Neural cell (in vitro differentiated cells): ENCODE data around the gene RARS2. TPM values are rescaled to one million over a fixed set of nuclear protein-coding genes. Genes with fewer than 3 reads are reported as not detected.

ENCODE experiments used
- H2AFZ ChIP-seq: fragments of 200-600, 300-800 bp; sonication (generic), shearing (Covaris generic); 2 replicates; pipeline ENCODE4 v1.6.0; 2014; ENCODE audit warnings: low read depth, mild to moderate bottlenecking, antibody characterized with exemption, low read length, moderate library complexity
- H3F3A ChIP-seq: fragments of 200-600 bp; shearing (Covaris generic); 2 replicates; pipeline ENCODE4 v1.6.1; 2016; ENCODE audit warnings: mild to moderate bottlenecking, moderate library complexity, mixed read lengths, antibody characterized with exemption, low read length; ENCODE audit not compliant: insufficient read depth, poor library complexity, severe bottlenecking
- H3K27ac ChIP-seq: fragments of 200-600, 300-800 bp; sonication (generic), shearing (Covaris generic); 2 replicates; pipeline ENCODE4 v1.5.1; 2014; ENCODE audit warnings: mild to moderate bottlenecking, low read length, moderate library complexity
- H3K27me3 ChIP-seq: fragments of 300-800, 200-600 bp; sonication (generic), shearing (Covaris generic); 2 replicates; pipeline ENCODE4 v1.6.0; 2014; ENCODE audit warnings: mild to moderate bottlenecking, low read depth, low read length, moderate library complexity; ENCODE audit not compliant: insufficient read depth
- H3K36me3 ChIP-seq: fragments of 300-800, 200-600 bp; sonication (generic), shearing (Covaris generic); 2 replicates; pipeline ENCODE4 v1.5.1; 2014; ENCODE audit warnings: mild to moderate bottlenecking, antibody characterized with exemption, low read length, moderate library complexity; ENCODE audit not compliant: insufficient read depth
- H3K4me2 ChIP-seq: fragments of 300-800, 200-600 bp; sonication (generic), shearing (Covaris generic); 2 replicates; pipeline ENCODE4 v1.6.0; 2014; ENCODE audit warnings: mild to moderate bottlenecking, low read length
- H3K4me3 ChIP-seq: fragments of 300-800, 200-600 bp; sonication (generic), shearing (Covaris generic); 2 replicates; pipeline ENCODE4 v1.5.1; 2014; ENCODE audit warnings: mild to moderate bottlenecking, low read length, moderate library complexity
- H3K79me2 ChIP-seq: fragments of 200-600 bp; shearing (Covaris generic); replicated peaks from 2 replicates; pipeline ENCODE4 v1.6.0; 2014; ENCODE audit warnings: mild to moderate bottlenecking, low read length, moderate library complexity; ENCODE audit not compliant: insufficient read depth
- H3K9ac ChIP-seq: fragments of 300-800, 200-600 bp; sonication (generic), shearing (Covaris generic); 2 replicates; pipeline ENCODE4 v1.6.1; 2016; ENCODE audit warnings: mild to moderate bottlenecking, low read length, mixed read lengths
- H3K9me2 ChIP-seq: fragments of 200-600 bp; shearing (Covaris generic); 2 replicates; pipeline ENCODE4 v1.6.1; 2016; ENCODE audit warnings: mild to moderate bottlenecking, low read length, mixed read lengths; ENCODE audit not compliant: insufficient read depth
- H3K9me3 ChIP-seq: fragments of 200-600, 300-800 bp; sonication (generic), shearing (Covaris generic); 2 replicates; pipeline ENCODE4 v1.6.1; 2016; ENCODE audit warnings: mild to moderate bottlenecking, mixed run types, low read length, moderate library complexity, mixed read lengths
- H4K20me1 ChIP-seq: fragments of 200-600 bp; shearing (Covaris generic); 2 replicates; pipeline ENCODE4 v1.6.1; 2016; ENCODE audit warnings: mild to moderate bottlenecking, mixed run types; ENCODE audit not compliant: insufficient read depth
- CTCF ChIP-seq: fragments of 450-650 bp; IDR thresholded peaks from 2 replicates; pipeline ENCODE4 v1.5.1; 2014; ENCODE audit warnings: antibody characterized with exemption, mild to moderate bottlenecking, moderate library complexity; ENCODE audit not compliant: poor library complexity, severe bottlenecking
- EP300 ChIP-seq: fragments of 450-650 bp; conservative IDR thresholded peaks from 2 replicates; pipeline ENCODE4 v1.6.1; 2014; ENCODE audit warnings: antibody characterized with exemption, mild to moderate bottlenecking, moderate library complexity; ENCODE audit not compliant: poor library complexity, severe bottlenecking
- EZH2 ChIP-seq: fragments of 200-600, 300-800 bp; shearing (Covaris generic), sonication (generic); IDR thresholded peaks from 2 replicates; pipeline ENCODE4 v1.6.1; 2014; ENCODE audit warnings: antibody characterized with exemption, low read length, borderline replicate concordance, mild to moderate bottlenecking; ENCODE audit not compliant: insufficient read depth, poor library complexity, severe bottlenecking
- MXI1 ChIP-seq: fragments of 450-650 bp; conservative IDR thresholded peaks from 2 replicates; pipeline ENCODE4 v1.6.1; 2014; ENCODE audit warnings: antibody characterized with exemption, mild to moderate bottlenecking; ENCODE audit not compliant: poor library complexity, severe bottlenecking
- POLR2AphosphoS5 ChIP-seq: IDR thresholded peaks from 2 replicates; pipeline ENCODE4 v1.6.1; 2012
- RAD21 ChIP-seq: fragments of 450-650 bp; conservative IDR thresholded peaks from 2 replicates; pipeline ENCODE4 v1.6.1; 2014; ENCODE audit warnings: antibody characterized with exemption, mild to moderate bottlenecking, moderate library complexity
- REST ChIP-seq: IDR thresholded peaks from 2 replicates; pipeline ENCODE4 v1.6.1; 2012; ENCODE audit warnings: borderline replicate concordance
- SMC3 ChIP-seq: fragments of 450-650 bp; conservative IDR thresholded peaks from 2 replicates; pipeline ENCODE4 v1.6.1; 2014; ENCODE audit warnings: antibody characterized with exemption, mild to moderate bottlenecking, moderate library complexity; ENCODE audit not compliant: poor library complexity
- TAF1 ChIP-seq: IDR thresholded peaks from 2 replicates; pipeline ENCODE4 v1.6.1; 2012; ENCODE audit warnings: low read depth
- polyA plus RNA-seq: library from polyadenylated mRNA; depleted of rRNA; stranded (reverse); fragments of >200 nt; gene quantifications from 2 replicates; pipeline ENCODE4 v1.2.3, GENCODE V29; 2014

Gene RARS2
- polyA plus RNA-seq, 1 donor from 2014 or later = 50.4 TPM

GRCh38 chr6:87501809-87502572, 87.8 kb downstream of the RARS2 start:
- H3F3A ChIP-seq = no peaks in the 10 kb centered on the region
- H3K27me3 ChIP-seq = no peaks in the 10 kb centered on the region
- no peak overlapping the region for H2AFZ ChIP-seq
- no peaks in the 10 kb centered on the region for H3K9me3 ChIP-seq
- H3K9me2 ChIP-seq = no peaks in the 10 kb centered on the region
- TF ChIP-seq REST (no peak), MXI1 (no peak), EZH2 (no peak), RAD21 (no peak), SMC3 (no peak), CTCF (no peak), TAF1 (no peak), POLR2AphosphoS5 (no peak), EP300 (no peak)
- no peaks in the 10 kb centered on the region for H4K20me1 ChIP-seq
- no peak overlapping the region for H3K27ac ChIP-seq
- no peak overlapping the region for H3K4me3 ChIP-seq
- H3K9ac ChIP-seq = no peak overlapping the region
- H3K36me3 ChIP-seq = peaks cover 5% of the 10 kb centered on the region
- no peaks in the 10 kb centered on the region for H3K79me2 ChIP-seq
- no peak overlapping the region for H3K4me2 ChIP-seq

DNA sequence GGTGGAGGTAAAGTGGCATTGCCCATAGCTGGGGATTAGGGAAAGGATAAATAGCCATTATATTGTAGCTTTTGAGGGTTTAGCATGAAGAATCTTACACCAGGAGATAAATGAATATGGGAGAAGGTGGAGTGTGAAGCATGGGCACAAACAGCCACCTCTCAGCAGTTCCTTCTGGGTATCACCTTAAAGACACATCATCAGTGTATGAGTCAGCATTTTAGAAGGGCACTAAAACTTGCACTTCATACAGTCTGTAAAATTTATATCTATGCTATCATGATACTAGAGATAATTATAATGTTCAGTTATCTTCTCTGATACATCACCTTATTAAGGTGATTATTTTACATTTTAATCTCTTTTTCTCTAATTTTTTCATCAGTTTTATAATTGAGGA, 91.7 kb downstream of the RARS2 start:
- Histone ChIP-seq H3K9me3 (no peaks in the 10 kb centered on the region), H3K27ac (no peak overlapping the region), H3K79me2 (no peaks in the 10 kb centered on the region), H3K9me2 (no peaks in the 10 kb centered on the region), H4K20me1 (no peaks in the 10 kb centered on the region), H3K27me3 (no peaks in the 10 kb centered on the region), H3K4me2 (no peak overlapping the region), H3K36me3 (peaks cover 5% of the 10 kb centered on the region), H2AFZ (no peak overlapping the region), H3K4me3 (no peak overlapping the region), H3K9ac (no peak overlapping the region), H3F3A (no peaks in the 10 kb centered on the region)
- TF ChIP-seq SMC3 (no peak), RAD21 (no peak), EP300 (no peak), CTCF (no peak), REST (no peak), MXI1 (no peak), EZH2 (no peak), TAF1 (no peak), POLR2AphosphoS5 (no peak)
